GM12872 (cell line): ENCODE results near the gene HOMER3.

Source experiments
- CTCF ChIP-seq: IDR thresholded peaks from 3 replicates; pipeline ENCODE4 v1.5.1; 2011; ENCODE audit warnings: low read depth, mild to moderate bottlenecking, low read length, moderate library complexity; ENCODE audit not compliant: insufficient read depth

The HOMER3 gene

GRCh38 chr19:18943465-18943864 lies 2.4 kb upstream of the HOMER3 start:
- no peak for TF ChIP-seq CTCF

GRCh38 chr19:18942692-18943091 lies 1.7 kb upstream of the HOMER3 start:
- TF ChIP-seq CTCF = no peak

GRCh38 chr19:18941628-18942354 lies 774 bp upstream of the HOMER3 start:
- TF ChIP-seq CTCF = no peak; the same call in 2 of the 3 replicates

- no peak for TF ChIP-seq CTCF
These were observed 872 bp downstream of the HOMER3 start for GRCh38 chr19:18939922-18940768.

GRCh38 chr19:18939163-18939562 lies 1.9 kb downstream of the HOMER3 start:
- TF ChIP-seq CTCF = no peak

GRCh38 chr19:18933297-18933696 lies 7.7 kb downstream of the HOMER3 start:
- no peak for TF ChIP-seq CTCF

- no peak for TF ChIP-seq CTCF
These were observed 8.7 kb downstream of the HOMER3 start for GRCh38 chr19:18932216-18932841.
